ENCODE measurements around the gene CNTRL. TPM values are rescaled to one million over a fixed set of nuclear protein-coding genes. Genes with fewer than 3 reads are reported as not detected.
"Not testable (repeated sequence)": the region's sequence is repeated elsewhere in the genome, so short reads cannot be mapped to it uniquely, and the experiment has no call there.

CNTRL gene
- total RNA-seq, 1 experiment from 2014 or later = 8.6 TPM

GRCh38 chr9:121125590-121125989 is 50.8 kb downstream of the CNTRL start:
- DNase-seq (ENCODE audit: low spot score) = no peak

- not testable (repeated sequence) for DNase-seq (ENCODE audit: low spot score)
These were observed 54.6 kb downstream of the CNTRL start for GRCh38 chr9:121129384-121129783.

- DNase-seq (ENCODE audit: low spot score) = no peak
These were observed 58.5 kb downstream of the CNTRL start for GRCh38 chr9:121133104-121133816.

DNA sequence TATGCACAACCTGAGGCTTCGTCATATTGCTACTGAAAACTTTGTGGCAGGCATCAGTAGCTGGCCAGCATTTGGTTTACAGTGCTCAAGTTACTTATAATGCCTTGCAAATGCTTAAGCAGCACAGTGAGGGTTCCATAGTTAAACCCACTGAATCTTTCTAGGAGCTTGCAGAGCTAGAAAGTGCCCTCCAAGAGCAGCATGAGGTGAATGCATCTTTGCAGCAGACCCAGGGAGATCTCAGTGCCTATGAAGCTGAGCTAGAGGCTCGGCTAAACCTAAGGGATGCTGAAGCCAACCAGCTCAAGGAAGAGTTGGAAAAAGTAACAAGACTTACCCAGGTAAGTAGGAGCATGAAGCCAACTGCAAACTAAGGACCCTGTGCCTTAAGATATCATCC is 60.9 kb downstream of the CNTRL start:
- no peak for DNase-seq (ENCODE audit: low spot score)

- DNase-seq (ENCODE audit: low spot score) = no peak
These were observed 63.8 kb downstream of the CNTRL start for GRCh38 chr9:121138561-121138960.

GRCh38 chr9:121138973-121139372 is 64.2 kb downstream of the CNTRL start:
- no peak for DNase-seq (ENCODE audit: low spot score)

GRCh38 chr9:121140162-121140561 is 65.4 kb downstream of the CNTRL start:
- no peak for DNase-seq (ENCODE audit: low spot score)

GRCh38 chr9:121141306-121141705 is 66.6 kb downstream of the CNTRL start:
- DNase-seq (ENCODE audit: low spot score) = no peak

DNA sequence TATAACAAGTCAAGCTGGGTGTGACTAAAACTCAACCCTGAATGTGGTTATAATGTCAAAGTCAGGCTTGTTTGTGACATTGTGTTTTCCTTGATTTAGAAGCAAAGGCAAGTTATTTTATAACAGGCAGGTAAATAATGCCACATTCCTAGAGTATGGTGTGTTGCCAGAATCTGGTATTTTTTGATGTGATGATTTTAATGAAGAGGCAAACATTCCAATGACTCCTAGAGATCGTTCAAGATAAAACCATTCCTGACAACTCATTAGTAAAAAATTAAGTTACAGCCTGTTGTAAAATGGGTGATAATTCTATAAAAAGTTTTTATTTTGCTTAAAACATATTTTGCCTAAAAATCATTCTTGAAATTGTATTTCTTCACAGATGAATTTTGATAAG is 67.0 kb downstream of the CNTRL start:
- no peak for DNase-seq (ENCODE audit: low spot score)

DNA sequence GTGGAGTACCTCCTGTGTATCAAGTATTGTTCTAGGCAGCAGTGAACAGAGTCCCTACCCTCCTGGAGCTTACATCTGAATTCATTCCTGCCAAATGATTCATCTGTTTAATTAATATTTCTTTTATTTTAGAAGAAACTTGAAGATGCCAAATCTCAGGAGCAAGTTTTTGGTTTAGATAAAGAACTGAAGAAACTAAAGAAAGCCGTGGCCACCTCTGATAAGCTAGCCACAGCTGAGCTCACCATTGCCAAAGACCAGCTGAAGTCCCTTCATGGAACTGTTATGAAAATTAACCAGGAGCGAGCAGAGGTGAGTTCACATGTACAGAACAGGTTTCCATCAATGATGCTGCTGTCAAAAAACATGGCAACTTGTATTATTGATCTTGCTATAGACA is 69.0 kb downstream of the CNTRL start:
- no peak for DNase-seq (ENCODE audit: low spot score)

- no peak for DNase-seq (ENCODE audit: low spot score)
These were observed 69.7 kb downstream of the CNTRL start for GRCh38 chr9:121144482-121144881.

GRCh38 chr9:121150188-121150587 is 75.4 kb downstream of the CNTRL start:
- no peak for DNase-seq (ENCODE audit: low spot score)

GRCh38 chr9:121153642-121154041 is 78.9 kb downstream of the CNTRL start:
- DNase-seq (ENCODE audit: low spot score) = no peak

DNA sequence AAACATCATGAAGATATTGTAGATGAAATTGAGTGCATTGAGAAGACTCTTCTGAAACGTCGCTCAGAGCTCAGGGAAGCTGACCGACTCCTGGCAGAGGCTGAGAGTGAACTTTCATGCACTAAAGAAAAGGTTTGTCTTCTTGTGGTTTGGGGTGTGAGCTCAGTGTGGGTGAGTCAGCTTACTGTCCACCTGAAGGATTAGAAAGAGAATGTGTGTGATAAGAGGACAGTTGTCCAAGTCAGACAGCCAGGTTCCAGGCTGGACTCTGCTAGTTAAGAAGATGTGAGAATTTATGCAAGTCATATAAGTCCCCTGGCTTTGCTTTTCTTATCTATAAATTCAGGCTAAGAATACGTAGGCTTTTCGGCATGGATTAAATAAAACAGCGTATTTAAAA is 80.0 kb downstream of the CNTRL start:
- DNase-seq (ENCODE audit: low spot score) = peak; percentile 31

- DNase-seq (ENCODE audit: low spot score) = peak; percentile 63
These were observed 81.5 kb downstream of the CNTRL start for GRCh38 chr9:121156263-121156731.

DNA sequence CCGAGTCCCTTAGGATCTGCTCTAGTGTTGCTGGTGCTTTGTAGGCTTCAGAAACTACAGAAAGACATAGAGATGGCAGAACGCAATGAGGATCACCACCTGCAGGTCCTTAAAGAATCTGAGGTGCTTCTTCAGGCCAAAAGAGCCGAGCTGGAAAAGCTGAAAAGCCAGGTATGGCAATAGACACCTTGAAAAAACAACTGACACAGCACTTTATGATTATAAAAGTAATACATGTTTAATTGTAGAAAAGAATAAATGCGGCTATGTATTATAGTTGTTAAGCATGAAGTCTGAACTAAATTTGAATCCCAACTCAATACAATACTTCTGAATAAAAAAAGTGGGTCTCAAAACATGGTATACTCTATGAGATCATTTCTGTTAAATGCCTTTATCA is 83.2 kb downstream of the CNTRL start:
- DNase-seq (ENCODE audit: low spot score) = no peak

- no peak for DNase-seq (ENCODE audit: low spot score)
These were observed 85.3 kb downstream of the CNTRL start for GRCh38 chr9:121160025-121160424.

GRCh38 chr9:121168052-121168451 is 93.3 kb downstream of the CNTRL start:
- DNase-seq (ENCODE audit: low spot score) = no peak

DNA sequence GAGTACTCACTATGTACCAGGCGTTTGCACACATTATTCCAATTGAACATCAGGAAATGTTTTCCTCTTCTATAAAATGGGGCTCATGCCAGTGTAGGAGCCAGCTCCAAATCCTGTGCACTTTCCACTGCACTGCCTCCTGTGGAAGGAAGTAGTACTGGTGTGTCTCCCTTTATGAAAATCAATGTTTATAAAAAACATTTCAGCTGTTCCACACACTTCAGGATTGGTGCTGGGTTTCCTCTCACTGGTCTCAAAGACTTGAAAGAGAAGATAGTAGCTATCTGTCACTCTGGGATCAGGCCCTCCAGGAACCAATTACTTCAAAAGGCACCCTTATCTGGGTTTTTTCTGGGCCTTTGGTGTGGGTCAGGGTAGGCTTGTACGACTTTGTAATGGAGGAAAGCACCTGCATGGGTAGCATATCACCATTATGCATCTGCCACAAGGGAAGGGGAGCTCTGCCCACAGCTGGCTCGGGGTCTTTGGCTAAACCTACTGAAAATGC is 94.4 kb downstream of the CNTRL start:
- DNase-seq (ENCODE audit: low spot score) = peak; percentile 21

GRCh38 chr9:121171236-121171635 is 96.5 kb downstream of the CNTRL start:
- no peak for DNase-seq (ENCODE audit: low spot score)

GRCh38 chr9:121172726-121173487 is 98.2 kb downstream of the CNTRL start:
- no peak for DNase-seq (ENCODE audit: low spot score)

GRCh38 chr9:121173501-121173900 is 98.7 kb downstream of the CNTRL start:
- no peak for DNase-seq (ENCODE audit: low spot score)

All from H4 (cell line).